GM18868 (cell line): ENCODE measurements around the gene COPS2.
"Not testable (repeated sequence)": the region's sequence is repeated elsewhere in the genome, so short reads cannot be mapped to it uniquely, and the experiment has no call there.

Experiments used
- ATAC-seq: cut with Tn5 transposase; IDR thresholded peaks from one replicate; pipeline ENCODE4 v1.9.1; 2021; ENCODE audit warnings: mild to moderate bottlenecking, moderate library complexity; ENCODE audit not compliant: unreplicated experiment

Gene COPS2

DNA sequence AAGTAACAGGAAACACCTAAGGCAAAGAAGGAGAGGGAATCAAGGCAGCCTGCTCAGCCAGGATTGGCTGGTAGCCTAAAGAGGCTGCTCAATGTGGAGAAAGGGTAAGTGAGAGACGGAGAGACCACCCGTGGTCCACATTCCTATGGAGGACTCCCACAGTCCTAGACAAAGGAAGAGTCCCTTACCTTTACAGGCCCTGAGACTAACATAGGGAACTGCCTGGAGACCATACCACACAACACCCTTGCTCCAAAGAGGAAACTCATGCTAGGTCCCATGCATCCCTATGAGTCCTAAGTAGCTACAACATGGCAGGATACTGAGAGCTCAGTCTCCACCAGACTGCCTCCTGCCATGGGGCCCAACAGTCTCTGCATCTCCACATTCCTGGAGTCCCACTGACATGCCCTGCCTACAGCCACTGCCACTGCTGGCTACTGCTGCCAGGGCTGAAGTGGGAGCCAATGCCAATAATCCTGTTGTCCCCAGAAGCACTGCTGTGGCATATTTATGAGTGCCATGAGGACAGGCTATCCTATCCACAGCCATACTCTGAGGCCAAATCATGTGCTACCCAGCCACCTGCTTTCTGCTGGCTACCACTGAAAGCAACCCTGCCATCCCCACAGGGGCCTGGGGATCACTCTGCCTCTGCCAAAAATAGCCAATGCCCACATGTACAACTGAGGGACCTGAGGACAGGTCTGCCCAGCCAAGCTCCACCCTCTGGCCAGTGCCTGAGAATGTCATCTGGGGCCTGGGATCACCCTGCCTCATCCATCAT lies 45.0 kb downstream of the COPS2 start:
- ATAC-seq: no peak

- no peak for ATAC-seq
Measured at GRCh38 chr15:49103002-49103401, 52.4 kb downstream of the COPS2 start.

DNA sequence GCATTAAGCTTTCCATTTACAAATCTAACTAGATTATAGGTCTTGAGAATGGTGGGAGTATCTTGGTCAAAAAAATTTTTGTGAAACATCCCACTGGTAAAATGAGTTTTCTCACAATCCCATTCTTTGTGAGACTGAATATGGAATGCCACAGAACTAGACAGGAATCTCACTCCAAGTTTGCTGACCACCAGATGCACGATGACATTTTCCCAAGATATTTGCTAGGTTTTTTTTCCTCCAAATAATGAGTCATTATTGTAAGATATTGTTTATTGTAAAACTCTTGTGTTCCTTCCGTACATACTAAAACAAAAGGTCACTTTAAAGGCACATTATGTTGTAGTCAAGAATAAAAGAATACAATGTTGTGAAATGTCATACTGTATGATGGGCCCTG lies 53.9 kb downstream of the COPS2 start:
- no peak for ATAC-seq

- no peak for ATAC-seq
Measured at GRCh38 chr15:49096090-49096750, 59.2 kb downstream of the COPS2 start.

- ATAC-seq: no peak
Measured at GRCh38 chr15:49094923-49095322, 60.5 kb downstream of the COPS2 start.

- ATAC-seq: no peak
Measured at GRCh38 chr15:49093252-49094105, 61.9 kb downstream of the COPS2 start.

GRCh38 chr15:49088996-49089395 lies 66.4 kb downstream of the COPS2 start:
- ATAC-seq: no peak

GRCh38 chr15:49085696-49086459 lies 69.5 kb downstream of the COPS2 start:
- ATAC-seq: no peak

DNA sequence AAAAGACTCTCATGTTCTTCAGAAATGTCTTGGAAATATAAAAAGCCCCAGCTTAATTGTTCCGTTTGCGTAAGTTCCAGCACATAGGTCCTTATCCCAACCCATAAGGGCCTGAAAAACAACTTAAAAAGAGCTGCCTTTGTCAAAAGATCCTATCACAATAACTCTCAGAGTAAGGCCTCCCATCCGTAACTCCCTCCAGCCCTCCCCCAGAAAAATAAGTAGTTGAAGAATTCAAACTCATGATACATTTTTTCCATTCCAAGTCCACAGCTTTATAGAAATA lies 71.2 kb downstream of the COPS2 start:
- no peak for ATAC-seq

DNA sequence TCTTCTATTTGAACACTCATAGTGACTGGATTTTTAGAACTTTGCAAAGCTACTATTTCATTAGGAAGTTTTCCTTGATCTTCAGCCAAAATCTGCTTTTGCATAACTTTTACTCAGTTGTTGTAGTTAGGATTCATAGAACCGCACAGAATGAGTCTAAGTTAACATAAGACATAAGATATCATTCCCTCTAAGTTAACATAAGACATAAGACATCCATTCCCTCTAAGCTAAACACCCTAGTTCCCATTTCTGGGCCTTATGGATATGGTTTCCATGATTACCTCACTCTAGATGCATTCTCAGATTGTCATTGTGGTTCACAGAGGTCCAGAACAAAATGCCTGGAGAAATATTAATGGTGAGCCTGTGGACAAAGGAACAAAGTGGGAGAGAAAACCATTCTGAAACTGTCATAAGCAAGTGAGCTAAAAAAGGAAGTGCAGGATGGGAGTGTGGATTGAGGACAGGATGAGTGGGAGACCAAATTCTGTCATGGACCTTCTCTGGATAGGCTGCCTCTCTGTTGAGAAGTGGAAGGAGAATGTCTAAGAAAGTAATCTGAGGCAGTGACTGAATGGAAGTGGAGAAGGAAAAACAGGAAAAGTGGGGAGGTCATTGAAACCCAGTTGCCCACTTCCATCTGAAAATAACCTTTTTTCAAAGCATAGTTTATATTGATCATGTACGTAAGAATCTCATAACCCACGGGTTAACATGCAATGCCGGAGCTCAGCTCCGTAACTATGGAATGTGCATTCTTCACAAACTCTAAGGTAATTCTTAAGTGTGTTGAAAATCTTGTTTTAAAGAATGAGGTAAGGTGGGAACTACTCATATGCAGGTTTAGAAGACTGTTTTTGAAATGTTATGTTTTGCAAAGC lies 71.8 kb downstream of the COPS2 start:
- ATAC-seq: no peak

- no peak for ATAC-seq
Measured at GRCh38 chr15:49082960-49083359, 72.4 kb downstream of the COPS2 start.

GRCh38 chr15:49079340-49080039 lies 75.9 kb downstream of the COPS2 start:
- no peak for ATAC-seq

DNA sequence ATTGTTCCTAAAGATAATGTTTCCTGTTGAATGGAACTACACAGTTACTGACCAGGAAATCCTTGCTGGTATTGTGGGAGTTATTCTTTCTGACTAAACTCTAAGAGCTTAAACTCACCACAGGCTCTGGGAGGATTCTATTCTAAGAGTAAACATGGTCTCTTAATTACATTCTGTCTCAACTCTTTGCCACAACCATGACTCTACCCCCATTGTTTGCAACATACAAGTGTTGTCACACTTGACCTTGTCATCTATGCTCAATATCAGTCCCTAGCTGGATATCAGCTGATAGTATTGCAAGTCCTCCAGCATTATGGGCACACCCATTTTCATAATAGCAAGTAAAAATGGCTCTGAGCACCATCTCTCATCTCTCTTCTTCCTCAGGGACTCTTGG lies 79.5 kb downstream of the COPS2 start:
- no peak for ATAC-seq

DNA sequence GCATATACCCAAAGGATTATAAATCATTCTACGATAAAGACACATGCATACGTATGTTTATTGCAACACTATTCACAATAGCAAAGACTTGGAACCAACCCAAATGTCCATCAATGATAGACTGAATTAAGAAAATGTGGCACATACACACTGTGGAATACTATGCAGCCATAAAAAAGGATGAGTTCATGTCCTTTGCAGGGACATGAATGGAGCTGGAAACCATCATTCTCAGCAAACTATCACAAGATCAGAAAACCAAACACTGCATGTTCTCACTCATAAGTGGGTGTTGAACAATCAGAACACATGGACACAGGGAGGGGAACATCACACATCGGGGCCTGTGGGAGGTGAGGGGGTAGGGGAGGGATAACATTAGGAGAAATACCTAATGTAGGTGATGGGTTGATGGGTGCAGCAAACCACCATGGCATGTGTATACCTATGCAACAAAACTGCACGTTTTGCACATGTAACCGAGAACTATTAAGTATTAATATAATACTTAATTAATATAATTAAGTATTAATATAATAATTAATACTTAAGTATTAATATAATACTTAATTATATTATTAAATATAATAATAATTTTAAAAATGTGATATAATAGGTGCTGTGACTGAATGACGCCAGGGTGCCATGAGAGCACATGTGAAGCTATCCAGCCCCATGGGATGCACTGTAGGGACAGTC lies 80.7 kb downstream of the COPS2 start:
- ATAC-seq: not testable (repeated sequence)
